Breast epithelium (tissue), 3 donors: Measurements from ENCODE around the gene TMIGD3.

Source experiments
- CTCF ChIP-seq, 3 donors: fragments of 450-650 bp; IDR thresholded peaks; one replicate each; pipeline ENCODE4 v1.5.1; 2016 to 2017; ENCODE audit warnings: antibody characterized with exemption in 3 of 3, mild to moderate bottlenecking in 3 of 3, moderate library complexity in 3 of 3
- POLR2A ChIP-seq: fragments of 450-650 bp; IDR thresholded peaks from one replicate; pipeline ENCODE4 v1.6.1; 2016; ENCODE audit warnings: antibody characterized with exemption, mild to moderate bottlenecking, moderate library complexity

- TF ChIP-seq CTCF (IDR thresholded peaks at IDR 0.05) (no peak), POLR2A (no peak)
Measured at GRCh38 chr1:111448482-111448917, 54.9 kb downstream of the TMIGD3 start.
